SU-DHL-6 (cell line): ENCODE measurements around the gene TRPM2.

Source experiments
- EZH2phosphoT487 ChIP-seq: fragments of 200-600 bp; sonication (generic), shearing (Covaris generic); conservative IDR thresholded peaks from 2 replicates; pipeline ENCODE4 v1.6.1; 2018; ENCODE audit warnings: mild to moderate bottlenecking, antibody characterized with exemption, low read length, moderate library complexity, mixed read lengths
- TF ChIP-seq, protein P1 (sequence below): fragments of 200-600 bp; sonication (generic); IDR thresholded peaks from one replicate; pipeline ENCODE4 v1.5.1; 2017; ENCODE audit warnings: antibody characterized with exemption, mild to moderate bottlenecking, low read length, moderate library complexity; ENCODE audit not compliant: insufficient read depth, poor library complexity, severe bottlenecking

DNA sequence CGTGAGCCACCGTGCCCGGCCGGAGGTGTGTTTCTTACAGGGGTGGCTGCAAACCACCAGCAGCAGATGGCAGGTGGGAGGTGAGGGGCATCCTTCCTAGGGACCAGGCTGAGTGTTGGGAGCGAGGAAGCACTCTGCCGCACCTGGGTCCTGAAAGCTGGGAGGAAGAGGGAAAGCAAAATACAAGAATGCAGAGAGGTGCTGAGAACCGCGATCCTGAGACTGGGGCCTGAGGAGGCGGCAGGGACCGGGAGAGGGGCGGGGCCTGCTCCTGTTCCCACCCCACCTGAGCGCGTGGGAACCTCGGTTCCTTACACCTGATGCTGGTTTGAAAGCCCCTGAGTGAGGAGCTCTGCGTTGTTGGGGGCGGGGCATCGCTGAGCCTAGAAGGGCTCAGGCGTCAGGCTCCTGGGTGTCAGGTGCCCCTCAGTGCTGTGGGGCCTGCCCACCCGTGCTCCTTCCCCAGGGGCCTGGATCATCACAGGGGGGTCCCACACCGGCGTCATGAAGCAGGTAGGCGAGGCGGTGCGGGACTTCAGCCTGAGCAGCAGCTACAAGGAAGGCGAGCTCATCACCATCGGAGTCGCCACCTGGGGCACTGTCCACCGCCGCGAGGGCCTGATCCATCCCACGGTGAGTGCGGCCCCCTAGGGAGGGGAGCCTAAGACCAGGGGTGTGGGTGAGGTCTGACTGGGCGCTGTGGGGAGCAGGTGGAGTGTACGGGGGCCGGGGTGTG lies 15.5 kb downstream of the TRPM2 start:
- TF ChIP-seq, protein P1, sequence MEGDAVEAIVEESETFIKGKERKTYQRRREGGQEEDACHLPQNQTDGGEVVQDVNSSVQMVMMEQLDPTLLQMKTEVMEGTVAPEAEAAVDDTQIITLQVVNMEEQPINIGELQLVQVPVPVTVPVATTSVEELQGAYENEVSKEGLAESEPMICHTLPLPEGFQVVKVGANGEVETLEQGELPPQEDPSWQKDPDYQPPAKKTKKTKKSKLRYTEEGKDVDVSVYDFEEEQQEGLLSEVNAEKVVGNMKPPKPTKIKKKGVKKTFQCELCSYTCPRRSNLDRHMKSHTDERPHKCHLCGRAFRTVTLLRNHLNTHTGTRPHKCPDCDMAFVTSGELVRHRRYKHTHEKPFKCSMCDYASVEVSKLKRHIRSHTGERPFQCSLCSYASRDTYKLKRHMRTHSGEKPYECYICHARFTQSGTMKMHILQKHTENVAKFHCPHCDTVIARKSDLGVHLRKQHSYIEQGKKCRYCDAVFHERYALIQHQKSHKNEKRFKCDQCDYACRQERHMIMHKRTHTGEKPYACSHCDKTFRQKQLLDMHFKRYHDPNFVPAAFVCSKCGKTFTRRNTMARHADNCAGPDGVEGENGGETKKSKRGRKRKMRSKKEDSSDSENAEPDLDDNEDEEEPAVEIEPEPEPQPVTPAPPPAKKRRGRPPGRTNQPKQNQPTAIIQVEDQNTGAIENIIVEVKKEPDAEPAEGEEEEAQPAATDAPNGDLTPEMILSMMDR: no peak
- TF ChIP-seq EZH2phosphoT487: no peak
